ENCODE data around the gene SYT6.

The SYT6 gene

GRCh38 chr1:114082867-114083585 lies 70.6 kb downstream of the SYT6 start:
- H3K4me3 ChIP-seq (ENCODE audit: low read length in 2 of 2) = no peak overlapping the region
- no peak overlapping the region for H3K9ac ChIP-seq (ENCODE audit: low read depth in 1 of 2, low read length in 2 of 2)
- H3K27ac ChIP-seq (ENCODE audit: low read depth in 2 of 2, low read length in 2 of 2) = no peak overlapping the region
- H3K9me3 ChIP-seq (ENCODE audit: control insufficient read depth in 2 of 2, low read length in 2 of 2) = no peaks in the 10 kb centered on the region
- no peaks in the 10 kb centered on the region for H3K4me1 ChIP-seq (ENCODE audit: control insufficient read depth in 2 of 2, insufficient read depth in 2 of 2, low read length in 2 of 2)
- no peaks in the 10 kb centered on the region for H3K27me3 ChIP-seq (ENCODE audit: control insufficient read depth in 2 of 2, insufficient read depth in 2 of 2, low read length in 2 of 2)
- H3K36me3 ChIP-seq (ENCODE audit: control insufficient read depth in 2 of 2, insufficient read depth in 2 of 2, low read length in 2 of 2) = no peaks in the 10 kb centered on the region

- H3K9ac ChIP-seq (ENCODE audit: low read depth in 1 of 2, low read length in 2 of 2) = no peak overlapping the region
- H3K27me3 ChIP-seq (ENCODE audit: control insufficient read depth in 2 of 2, insufficient read depth in 2 of 2, low read length in 2 of 2) = no peaks in the 10 kb centered on the region
- H3K9me3 ChIP-seq (ENCODE audit: control insufficient read depth in 2 of 2, low read length in 2 of 2) = no peaks in the 10 kb centered on the region
- H3K27ac ChIP-seq (ENCODE audit: low read depth in 2 of 2, low read length in 2 of 2) = no peak overlapping the region
- no peaks in the 10 kb centered on the region for H3K36me3 ChIP-seq (ENCODE audit: control insufficient read depth in 2 of 2, insufficient read depth in 2 of 2, low read length in 2 of 2)
- no peaks in the 10 kb centered on the region for H3K4me1 ChIP-seq (ENCODE audit: control insufficient read depth in 2 of 2, insufficient read depth in 2 of 2, low read length in 2 of 2)
- no peak overlapping the region for H3K4me3 ChIP-seq (ENCODE audit: low read length in 2 of 2)
Observed at GRCh38 chr1:114082304-114082630, 71.4 kb downstream of the SYT6 start.

DNA sequence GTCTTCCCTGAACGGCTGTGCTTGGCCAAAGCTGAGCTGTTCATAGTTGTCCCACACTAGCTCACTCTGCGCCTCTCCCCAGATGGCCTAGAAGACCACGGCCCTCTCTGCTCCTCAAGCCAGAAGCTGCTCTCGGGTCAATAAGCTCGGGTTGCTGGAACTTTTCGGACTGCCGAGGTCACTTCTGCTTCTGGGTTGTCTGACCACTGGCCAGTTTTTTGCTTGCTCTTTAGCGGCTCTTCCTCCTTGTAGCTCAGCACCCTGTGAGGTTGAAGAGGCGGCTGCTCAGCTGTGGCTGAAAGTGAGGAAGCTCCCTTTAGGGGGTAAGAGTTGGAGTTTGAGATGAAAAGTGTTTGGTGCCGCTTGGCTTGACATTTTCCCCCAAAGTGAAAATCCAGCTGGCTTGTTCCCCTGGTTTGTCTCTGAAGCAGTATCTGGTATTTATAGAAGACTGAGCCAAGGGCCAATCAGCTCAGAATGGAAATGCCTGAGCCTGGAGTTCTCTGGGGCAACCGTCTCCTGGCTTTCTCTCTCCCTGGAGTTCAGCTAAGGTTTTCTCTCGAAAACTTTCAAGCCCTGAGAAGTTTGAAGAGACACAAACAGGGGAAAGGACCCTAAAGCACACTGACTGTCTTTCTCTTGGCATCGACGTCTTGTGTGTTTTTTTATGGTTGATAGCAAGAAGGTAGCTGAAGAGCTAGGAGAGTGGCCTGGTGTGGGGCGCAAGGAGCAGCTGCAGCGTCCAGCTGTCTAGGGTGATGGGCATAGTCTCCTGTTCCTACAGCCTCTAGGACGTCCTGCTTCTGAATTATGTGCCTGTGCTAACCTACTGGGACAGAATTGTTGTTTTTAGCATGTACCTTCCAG lies 72.0 kb downstream of the SYT6 start:
- no peak overlapping the region for H3K27ac ChIP-seq (ENCODE audit: low read depth in 2 of 2, low read length in 2 of 2)
- H3K27me3 ChIP-seq (ENCODE audit: control insufficient read depth in 2 of 2, insufficient read depth in 2 of 2, low read length in 2 of 2) = no peaks in the 10 kb centered on the region
- no peaks in the 10 kb centered on the region for H3K36me3 ChIP-seq (ENCODE audit: control insufficient read depth in 2 of 2, insufficient read depth in 2 of 2, low read length in 2 of 2)
- no peak overlapping the region for H3K9ac ChIP-seq (ENCODE audit: low read depth in 1 of 2, low read length in 2 of 2)
- no peaks in the 10 kb centered on the region for H3K4me1 ChIP-seq (ENCODE audit: control insufficient read depth in 2 of 2, insufficient read depth in 2 of 2, low read length in 2 of 2)
- no peak overlapping the region for H3K4me3 ChIP-seq (ENCODE audit: low read length in 2 of 2)
- H3K9me3 ChIP-seq (ENCODE audit: control insufficient read depth in 2 of 2, low read length in 2 of 2) = no peaks in the 10 kb centered on the region

GRCh38 chr1:114080511-114081436 lies 72.9 kb downstream of the SYT6 start:
- no peaks in the 10 kb centered on the region for H3K36me3 ChIP-seq (ENCODE audit: control insufficient read depth in 2 of 2, insufficient read depth in 2 of 2, low read length in 2 of 2)
- H3K9me3 ChIP-seq (ENCODE audit: control insufficient read depth in 2 of 2, low read length in 2 of 2) = no peaks in the 10 kb centered on the region
- no peak overlapping the region for H3K4me3 ChIP-seq (ENCODE audit: low read length in 2 of 2)
- no peaks in the 10 kb centered on the region for H3K27me3 ChIP-seq (ENCODE audit: control insufficient read depth in 2 of 2, insufficient read depth in 2 of 2, low read length in 2 of 2)
- no peak overlapping the region for H3K27ac ChIP-seq (ENCODE audit: low read depth in 2 of 2, low read length in 2 of 2)
- H3K9ac ChIP-seq (ENCODE audit: low read depth in 1 of 2, low read length in 2 of 2) = no peak overlapping the region
- no peaks in the 10 kb centered on the region for H3K4me1 ChIP-seq (ENCODE audit: control insufficient read depth in 2 of 2, insufficient read depth in 2 of 2, low read length in 2 of 2)

DNA sequence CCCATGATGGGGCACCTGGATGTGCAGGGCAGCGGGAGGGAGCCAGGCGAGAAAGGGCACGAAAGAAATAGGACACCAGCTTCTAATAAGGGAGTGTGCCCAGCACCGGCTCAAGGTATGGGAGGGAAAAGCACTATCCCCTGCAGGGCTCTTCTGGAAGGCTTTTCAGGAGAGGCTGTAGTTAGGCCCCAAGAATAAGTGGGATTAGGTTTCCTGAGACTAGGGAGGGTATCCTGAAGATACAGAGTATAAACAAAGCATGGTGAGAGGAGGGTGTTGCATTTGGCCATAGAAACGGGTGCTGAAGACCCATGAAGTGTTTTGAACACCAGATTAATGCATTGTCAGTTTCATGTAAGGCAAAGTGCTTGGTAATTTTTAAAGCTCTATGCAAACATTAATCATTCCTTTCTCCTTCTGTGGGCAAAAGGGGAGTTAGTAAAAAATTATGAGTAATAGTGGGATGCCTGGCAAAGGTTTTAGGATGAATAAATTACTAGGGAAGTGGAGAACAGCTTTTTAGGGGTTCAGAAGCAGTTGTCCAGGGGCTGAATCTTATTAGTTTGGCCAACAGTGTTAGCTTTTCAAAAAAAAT lies 74.0 kb downstream of the SYT6 start:
- Histone ChIP-seq H3K27ac (ENCODE audit: low read depth in 2 of 2, low read length in 2 of 2) (no peak overlapping the region), H3K4me1 (ENCODE audit: control insufficient read depth in 2 of 2, insufficient read depth in 2 of 2, low read length in 2 of 2) (no peaks in the 10 kb centered on the region), H3K27me3 (ENCODE audit: control insufficient read depth in 2 of 2, insufficient read depth in 2 of 2, low read length in 2 of 2) (no peaks in the 10 kb centered on the region), H3K9me3 (ENCODE audit: control insufficient read depth in 2 of 2, low read length in 2 of 2) (no peaks in the 10 kb centered on the region), H3K36me3 (ENCODE audit: control insufficient read depth in 2 of 2, insufficient read depth in 2 of 2, low read length in 2 of 2) (no peaks in the 10 kb centered on the region), H3K4me3 (ENCODE audit: low read length in 2 of 2) (no peak overlapping the region), H3K9ac (ENCODE audit: low read depth in 1 of 2, low read length in 2 of 2) (no peak overlapping the region)

DNA sequence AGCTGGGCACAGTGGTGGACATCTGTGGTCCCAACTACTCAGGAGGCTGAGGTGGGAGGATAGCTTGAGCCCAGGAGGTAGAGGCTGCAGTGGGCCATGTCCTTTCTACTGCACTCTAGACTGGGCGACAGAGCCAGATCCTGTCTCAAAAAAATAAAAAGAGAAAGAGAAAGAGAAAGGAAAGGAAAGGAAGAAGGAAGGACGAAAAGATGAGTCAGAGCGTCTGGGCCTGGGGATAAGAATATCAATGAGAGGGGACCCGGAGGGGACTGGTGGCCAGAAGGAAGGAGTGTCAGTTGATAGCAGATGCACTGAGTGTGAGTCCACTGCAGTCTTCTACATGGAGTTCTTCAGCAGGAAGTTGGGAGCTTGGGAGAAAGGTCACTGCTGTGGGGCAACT lies 75.6 kb downstream of the SYT6 start:
- no peaks in the 10 kb centered on the region for H3K36me3 ChIP-seq (ENCODE audit: control insufficient read depth in 2 of 2, insufficient read depth in 2 of 2, low read length in 2 of 2)
- no peak overlapping the region for H3K27ac ChIP-seq (ENCODE audit: low read depth in 2 of 2, low read length in 2 of 2)
- no peak overlapping the region for H3K4me3 ChIP-seq (ENCODE audit: low read length in 2 of 2)
- H3K4me1 ChIP-seq (ENCODE audit: control insufficient read depth in 2 of 2, insufficient read depth in 2 of 2, low read length in 2 of 2) = no peaks in the 10 kb centered on the region
- H3K9me3 ChIP-seq (ENCODE audit: control insufficient read depth in 2 of 2, low read length in 2 of 2) = no peaks in the 10 kb centered on the region
- H3K27me3 ChIP-seq (ENCODE audit: control insufficient read depth in 2 of 2, insufficient read depth in 2 of 2, low read length in 2 of 2) = no peaks in the 10 kb centered on the region
- H3K9ac ChIP-seq (ENCODE audit: low read depth in 1 of 2, low read length in 2 of 2) = no peak overlapping the region

GRCh38 chr1:114077188-114077587 lies 76.5 kb downstream of the SYT6 start:
- Histone ChIP-seq H3K9me3 (ENCODE audit: control insufficient read depth in 2 of 2, low read length in 2 of 2) (no peaks in the 10 kb centered on the region), H3K4me3 (ENCODE audit: low read length in 2 of 2) (no peak overlapping the region), H3K27me3 (ENCODE audit: control insufficient read depth in 2 of 2, insufficient read depth in 2 of 2, low read length in 2 of 2) (no peaks in the 10 kb centered on the region), H3K4me1 (ENCODE audit: control insufficient read depth in 2 of 2, insufficient read depth in 2 of 2, low read length in 2 of 2) (no peaks in the 10 kb centered on the region), H3K9ac (ENCODE audit: low read depth in 1 of 2, low read length in 2 of 2) (no peak overlapping the region), H3K27ac (ENCODE audit: low read depth in 2 of 2, low read length in 2 of 2) (no peak overlapping the region), H3K36me3 (ENCODE audit: control insufficient read depth in 2 of 2, insufficient read depth in 2 of 2, low read length in 2 of 2) (no peaks in the 10 kb centered on the region)

DNA sequence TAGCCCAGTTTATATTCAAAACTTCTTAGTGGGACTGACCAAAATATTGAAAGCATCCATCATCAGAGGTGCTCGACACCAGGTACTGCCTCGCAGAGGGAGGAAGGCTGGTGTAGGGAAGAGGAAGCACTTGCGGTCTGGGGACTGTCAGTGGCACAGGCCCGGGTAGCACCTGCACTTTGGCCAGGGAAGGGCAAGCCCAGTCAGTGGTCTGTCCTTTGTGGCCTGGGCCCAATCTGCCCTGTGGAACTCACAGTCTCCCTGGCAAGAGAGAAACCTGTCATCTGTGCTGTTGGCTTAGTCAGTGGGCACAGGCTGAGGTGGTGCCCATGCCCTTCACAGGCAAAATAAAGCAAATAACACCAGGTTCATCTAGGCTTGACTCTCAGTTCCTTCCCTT lies 77.4 kb downstream of the SYT6 start:
- Histone ChIP-seq H3K4me1 (ENCODE audit: control insufficient read depth in 2 of 2, insufficient read depth in 2 of 2, low read length in 2 of 2) (no peaks in the 10 kb centered on the region), H3K4me3 (ENCODE audit: low read length in 2 of 2) (no peak overlapping the region), H3K27ac (ENCODE audit: low read depth in 2 of 2, low read length in 2 of 2) (no peak overlapping the region), H3K27me3 (ENCODE audit: control insufficient read depth in 2 of 2, insufficient read depth in 2 of 2, low read length in 2 of 2) (no peaks in the 10 kb centered on the region), H3K9ac (ENCODE audit: low read depth in 1 of 2, low read length in 2 of 2) (no peak overlapping the region), H3K36me3 (ENCODE audit: control insufficient read depth in 2 of 2, insufficient read depth in 2 of 2, low read length in 2 of 2) (no peaks in the 10 kb centered on the region), H3K9me3 (ENCODE audit: control insufficient read depth in 2 of 2, low read length in 2 of 2) (peaks cover 0 to 4% of the 10 kb centered on the region in 2 donors)

DNA sequence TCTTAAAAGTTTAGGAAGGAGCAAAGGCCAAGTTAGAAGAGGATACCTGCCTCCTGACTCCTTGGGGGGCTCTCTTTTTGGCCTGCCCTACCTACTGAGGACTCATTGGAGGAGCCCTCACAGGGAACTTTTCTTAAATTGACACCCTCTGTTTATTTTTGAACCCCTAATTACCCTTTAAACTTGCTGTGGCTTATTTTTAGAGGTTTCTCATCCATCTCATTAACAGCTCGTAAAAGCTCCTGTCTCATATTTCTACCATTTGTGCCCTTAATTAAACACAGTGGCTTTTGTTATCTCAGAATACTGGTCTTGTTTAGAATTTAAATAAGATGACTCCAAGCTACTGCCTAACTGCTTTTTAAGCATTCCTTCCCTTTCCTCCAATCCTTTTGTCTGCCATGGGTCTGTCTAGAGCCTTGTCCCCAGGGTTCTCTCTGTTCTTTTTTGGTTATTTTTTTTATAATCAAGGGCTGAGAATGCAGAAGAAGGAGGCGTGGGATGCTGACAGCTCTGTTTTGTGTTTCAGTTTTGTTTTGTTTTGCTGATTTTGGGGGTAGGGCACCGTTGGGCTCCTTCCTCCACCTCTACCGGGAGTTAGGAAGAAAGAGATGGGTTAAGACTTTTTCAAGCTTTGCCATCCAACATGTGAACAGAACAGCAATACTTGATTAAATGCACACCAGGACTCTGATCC lies 78.0 kb downstream of the SYT6 start:
- Histone ChIP-seq H3K4me1 (ENCODE audit: control insufficient read depth in 2 of 2, insufficient read depth in 2 of 2, low read length in 2 of 2) (no peaks in the 10 kb centered on the region), H3K27ac (ENCODE audit: low read depth in 2 of 2, low read length in 2 of 2) (no peak overlapping the region), H3K36me3 (ENCODE audit: control insufficient read depth in 2 of 2, insufficient read depth in 2 of 2, low read length in 2 of 2) (no peaks in the 10 kb centered on the region), H3K9ac (ENCODE audit: low read depth in 1 of 2, low read length in 2 of 2) (no peak overlapping the region), H3K9me3 (ENCODE audit: control insufficient read depth in 2 of 2, low read length in 2 of 2) (peaks cover 0 to 4% of the 10 kb centered on the region in 2 donors), H3K4me3 (ENCODE audit: low read length in 2 of 2) (no peak overlapping the region), H3K27me3 (ENCODE audit: control insufficient read depth in 2 of 2, insufficient read depth in 2 of 2, low read length in 2 of 2) (no peaks in the 10 kb centered on the region)

Measured in mucosa of rectum (tissue), 2 donors.